HepG2 (cell line): ENCODE data around the gene DNAH8. TPM values are rescaled to one million over a fixed set of nuclear protein-coding genes. Genes with fewer than 3 reads are reported as not detected.

ENCODE experiments used
- ATF1 ChIP-seq: IDR thresholded peaks from 2 replicates; pipeline ENCODE4 v1.6.1; 2016; ENCODE audit warnings: mild to moderate bottlenecking, control low read depth
- EEA1 ChIP-seq: sonication (generic); formaldehyde crosslinking; IDR thresholded peaks from 2 replicates; pipeline ENCODE4 v1.5.1; 2020; ENCODE audit warnings: mild to moderate bottlenecking, missing genetic modification reagents, borderline replicate concordance
- FOXP1 ChIP-seq, 2 experiments: fragments of 450-650 bp in 1 of 2; IDR thresholded peaks; 2 replicates each; pipeline ENCODE4 v1.6.1; 2017 to 2018; ENCODE audit warnings: antibody characterized with exemption in 1 of 2
- TRAFD1 ChIP-seq: sonication (generic); formaldehyde crosslinking; IDR thresholded peaks from 2 replicates; pipeline ENCODE4 v1.5.1; 2020; ENCODE audit warnings: missing genetic modification reagents, mild to moderate bottlenecking, borderline replicate concordance
- YEATS2 ChIP-seq: sonication (generic); formaldehyde crosslinking; IDR thresholded peaks from 2 replicates; pipeline ENCODE4 v1.4.0; 2020; ENCODE audit warnings: missing genetic modification reagents, borderline replicate concordance
- ZBTB10 ChIP-seq: sonication (generic); formaldehyde crosslinking; IDR thresholded peaks from 2 replicates; pipeline ENCODE4 v1.4.0; 2020; ENCODE audit warnings: missing genetic modification reagents, borderline replicate concordance
- ZNF44 ChIP-seq: sonication (generic); formaldehyde crosslinking; IDR thresholded peaks from 2 replicates; pipeline ENCODE4 v1.5.1; 2020; ENCODE audit warnings: mild to moderate bottlenecking, missing genetic modification reagents
- ZNF552 ChIP-seq: sonication (generic); formaldehyde crosslinking; IDR thresholded peaks from 2 replicates; pipeline ENCODE4 v1.9.0; 2022; ENCODE audit warnings: missing genetic modification reagents, mild to moderate bottlenecking, borderline replicate concordance
- ZNF569 ChIP-seq: sonication (generic); formaldehyde crosslinking; IDR thresholded peaks from 2 replicates; pipeline ENCODE4 v1.5.0; 2020; ENCODE audit warnings: mild to moderate bottlenecking, missing genetic modification reagents, moderate library complexity, borderline replicate concordance
- ZNF747 ChIP-seq: sonication (generic); formaldehyde crosslinking; IDR thresholded peaks from 2 replicates; pipeline ENCODE4 v1.8.1; 2023; ENCODE audit warnings: missing genetic modification reagents, mild to moderate bottlenecking, borderline replicate concordance
- polyA plus RNA-seq, 8 experiments: library from polyadenylated mRNA; depleted of rRNA in 3 of 8; stranded (reverse) in 7 of 8; unstranded in 1 of 8; fragments of >200 nt; fragmentation: Illumina TruSeq in 4 of 8; extraction: Trizol in 4 of 8; gene quantifications; 2 replicates each; pipeline versions ENCODE4 v1.2.1 to v1.2.3, GENCODE V29; 2011 to 2016; ENCODE audit warnings: low read depth in 4 of 8, missing spikeins in 1 of 8, mixed read lengths in 1 of 8; ENCODE audit not compliant: insufficient read depth in 1 of 8
- total RNA-seq, 5 experiments: library from RNA; depleted of rRNA; stranded (reverse); fragments of >200 nt; fragmentation: Illumina TruSeq; extraction: Trizol; gene quantifications; 2 replicates each; pipeline ENCODE4 v1.2.3, GENCODE V29; 2016; ENCODE audit warnings: low read depth in 1 of 5
- TF ChIP-seq, protein P1 (sequence below): sonication (generic); formaldehyde crosslinking; IDR thresholded peaks from 2 replicates; pipeline ENCODE4 v1.4.0; 2020; ENCODE audit warnings: missing genetic modification reagents
- TF ChIP-seq, protein P2 (sequence below): sonication (generic); formaldehyde crosslinking; IDR thresholded peaks from 2 replicates; pipeline ENCODE4 v1.5.0; 2020; ENCODE audit warnings: mild to moderate bottlenecking, missing genetic modification reagents, borderline replicate concordance

The DNAH8 gene
- total and polyA plus RNA-seq, 2 of the 13 experiments (the other 11 are each of a cell fraction or from before 2014, with no cell fraction given), result not detected

GRCh38 chr6:38702558-38703397 lies 12.3 kb upstream of the DNAH8 start, which contains the start of gene GLO1 (continued):
- TF ChIP-seq TRAFD1 (CRISPR knock-in tag), result no peak
- no peak; the same call in 1 of the 2 replicates for TF ChIP-seq ZNF747
- TF ChIP-seq FOXP1 (IDR thresholded peaks at IDR 0.05), result no peak
- 0 out of 2 replicates have a peak, but pooled peaks have one; percentile 3 for TF ChIP-seq FOXP1 (CRISPR knock-in tag; IDR thresholded peaks at IDR 0.05)
- no peak; the same call in 1 of the 2 replicates for TF ChIP-seq EEA1
- 0 out of 2 replicates have a peak, but pooled peaks have one; percentile 20 for TF ChIP-seq ZNF44 (CRISPR knock-in tag)
- TF ChIP-seq, protein P1, sequence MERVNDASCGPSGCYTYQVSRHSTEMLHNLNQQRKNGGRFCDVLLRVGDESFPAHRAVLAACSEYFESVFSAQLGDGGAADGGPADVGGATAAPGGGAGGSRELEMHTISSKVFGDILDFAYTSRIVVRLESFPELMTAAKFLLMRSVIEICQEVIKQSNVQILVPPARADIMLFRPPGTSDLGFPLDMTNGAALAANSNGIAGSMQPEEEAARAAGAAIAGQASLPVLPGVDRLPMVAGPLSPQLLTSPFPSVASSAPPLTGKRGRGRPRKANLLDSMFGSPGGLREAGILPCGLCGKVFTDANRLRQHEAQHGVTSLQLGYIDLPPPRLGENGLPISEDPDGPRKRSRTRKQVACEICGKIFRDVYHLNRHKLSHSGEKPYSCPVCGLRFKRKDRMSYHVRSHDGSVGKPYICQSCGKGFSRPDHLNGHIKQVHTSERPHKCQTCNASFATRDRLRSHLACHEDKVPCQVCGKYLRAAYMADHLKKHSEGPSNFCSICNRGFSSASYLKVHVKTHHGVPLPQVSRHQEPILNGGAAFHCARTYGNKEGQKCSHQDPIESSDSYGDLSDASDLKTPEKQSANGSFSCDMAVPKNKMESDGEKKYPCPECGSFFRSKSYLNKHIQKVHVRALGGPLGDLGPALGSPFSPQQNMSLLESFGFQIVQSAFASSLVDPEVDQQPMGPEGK, result no peak
- TF ChIP-seq ZBTB10 (CRISPR knock-in tag), result 0 out of 2 replicates have a peak, but pooled peaks have one; percentile 19
- peak; percentile 96 for TF ChIP-seq YEATS2 (CRISPR knock-in tag)
- peak; percentile 80 for TF ChIP-seq ATF1 (CRISPR knock-in tag)
- TF ChIP-seq, protein P2, sequence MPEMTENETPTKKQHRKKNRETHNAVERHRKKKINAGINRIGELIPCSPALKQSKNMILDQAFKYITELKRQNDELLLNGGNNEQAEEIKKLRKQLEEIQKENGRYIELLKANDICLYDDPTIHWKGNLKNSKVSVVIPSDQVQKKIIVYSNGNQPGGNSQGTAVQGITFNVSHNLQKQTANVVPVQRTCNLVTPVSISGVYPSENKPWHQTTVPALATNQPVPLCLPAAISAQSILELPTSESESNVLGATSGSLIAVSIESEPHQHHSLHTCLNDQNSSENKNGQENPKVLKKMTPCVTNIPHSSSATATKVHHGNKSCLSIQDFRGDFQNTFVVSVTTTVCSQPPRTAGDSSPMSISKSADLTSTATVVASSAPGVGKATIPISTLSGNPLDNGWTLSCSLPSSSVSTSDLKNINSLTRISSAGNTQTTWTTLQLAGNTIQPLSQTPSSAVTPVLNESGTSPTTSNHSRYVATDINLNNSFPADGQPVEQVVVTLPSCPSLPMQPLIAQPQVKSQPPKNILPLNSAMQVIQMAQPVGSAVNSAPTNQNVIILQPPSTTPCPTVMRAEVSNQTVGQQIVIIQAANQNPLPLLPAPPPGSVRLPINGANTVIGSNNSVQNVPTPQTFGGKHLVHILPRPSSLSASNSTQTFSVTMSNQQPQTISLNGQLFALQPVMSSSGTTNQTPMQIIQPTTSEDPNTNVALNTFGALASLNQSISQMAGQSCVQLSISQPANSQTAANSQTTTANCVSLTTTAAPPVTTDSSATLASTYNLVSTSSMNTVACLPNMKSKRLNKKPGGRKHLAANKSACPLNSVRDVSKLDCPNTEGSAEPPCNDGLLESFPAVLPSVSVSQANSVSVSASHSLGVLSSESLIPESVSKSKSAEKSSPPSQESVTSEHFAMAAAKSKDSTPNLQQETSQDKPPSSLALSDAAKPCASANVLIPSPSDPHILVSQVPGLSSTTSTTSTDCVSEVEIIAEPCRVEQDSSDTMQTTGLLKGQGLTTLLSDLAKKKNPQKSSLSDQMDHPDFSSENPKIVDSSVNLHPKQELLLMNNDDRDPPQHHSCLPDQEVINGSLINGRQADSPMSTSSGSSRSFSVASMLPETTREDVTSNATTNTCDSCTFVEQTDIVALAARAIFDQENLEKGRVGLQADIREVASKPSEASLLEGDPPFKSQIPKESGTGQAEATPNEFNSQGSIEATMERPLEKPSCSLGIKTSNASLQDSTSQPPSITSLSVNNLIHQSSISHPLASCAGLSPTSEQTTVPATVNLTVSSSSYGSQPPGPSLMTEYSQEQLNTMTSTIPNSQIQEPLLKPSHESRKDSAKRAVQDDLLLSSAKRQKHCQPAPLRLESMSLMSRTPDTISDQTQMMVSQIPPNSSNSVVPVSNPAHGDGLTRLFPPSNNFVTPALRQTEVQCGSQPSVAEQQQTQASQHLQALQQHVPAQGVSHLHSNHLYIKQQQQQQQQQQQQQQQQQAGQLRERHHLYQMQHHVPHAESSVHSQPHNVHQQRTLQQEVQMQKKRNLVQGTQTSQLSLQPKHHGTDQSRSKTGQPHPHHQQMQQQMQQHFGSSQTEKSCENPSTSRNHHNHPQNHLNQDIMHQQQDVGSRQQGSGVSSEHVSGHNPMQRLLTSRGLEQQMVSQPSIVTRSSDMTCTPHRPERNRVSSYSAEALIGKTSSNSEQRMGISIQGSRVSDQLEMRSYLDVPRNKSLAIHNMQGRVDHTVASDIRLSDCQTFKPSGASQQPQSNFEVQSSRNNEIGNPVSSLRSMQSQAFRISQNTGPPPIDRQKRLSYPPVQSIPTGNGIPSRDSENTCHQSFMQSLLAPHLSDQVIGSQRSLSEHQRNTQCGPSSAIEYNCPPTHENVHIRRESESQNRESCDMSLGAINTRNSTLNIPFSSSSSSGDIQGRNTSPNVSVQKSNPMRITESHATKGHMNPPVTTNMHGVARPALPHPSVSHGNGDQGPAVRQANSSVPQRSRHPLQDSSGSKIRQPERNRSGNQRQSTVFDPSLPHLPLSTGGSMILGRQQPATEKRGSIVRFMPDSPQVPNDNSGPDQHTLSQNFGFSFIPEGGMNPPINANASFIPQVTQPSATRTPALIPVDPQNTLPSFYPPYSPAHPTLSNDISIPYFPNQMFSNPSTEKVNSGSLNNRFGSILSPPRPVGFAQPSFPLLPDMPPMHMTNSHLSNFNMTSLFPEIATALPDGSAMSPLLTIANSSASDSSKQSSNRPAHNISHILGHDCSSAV (CRISPR knock-in tag), result 0 out of 2 replicates have a peak, but pooled peaks have one; percentile 62
- TF ChIP-seq ZNF569 (CRISPR knock-in tag), result no peak; the same call in 1 of the 2 replicates
- TF ChIP-seq ZNF552 (CRISPR knock-in tag), result 0 out of 2 replicates have a peak, but pooled peaks have one; percentile 27
